DMS79 treated with DMSO at 0.1 percent for 48 hours (cell line): ENCODE measurements around the gene MAP2K3.
A peak's percentile ranks its signal among the peaks of the same experiment; 100 is the strongest.

Source experiments
- DNase-seq: peaks from one replicate; lab custom pipeline; 2025; lab: John Stamatoyannopoulos, UW

Gene MAP2K3

GRCh38 chr17:21284319-21285163, at the start of gene MAP2K3:
TSS of gene MAP2K3 (plus strand) at chr17:21284711. CDS start at chr17:21284921, 210 bp downstream.
- peak; percentile 82 for DNase-seq

- no peak for DNase-seq
Observed at GRCh38 chr17:21235921-21236320, 48.6 kb upstream of the MAP2K3 start.

GRCh38 chr17:21239680-21240368, 44.7 kb upstream of the MAP2K3 start:
- no peak for DNase-seq

GRCh38 chr17:21240369-21241055, 44.0 kb upstream of the MAP2K3 start:
- DNase-seq: no peak

- DNase-seq: no peak
Observed at GRCh38 chr17:21241564-21241963, 42.9 kb upstream of the MAP2K3 start.

GRCh38 chr17:21242026-21242697, 42.3 kb upstream of the MAP2K3 start:
- no peak for DNase-seq

- DNase-seq: no peak
Observed at GRCh38 chr17:21242780-21243515, 41.6 kb upstream of the MAP2K3 start.

GRCh38 chr17:21243516-21244303, 40.8 kb upstream of the MAP2K3 start:
- DNase-seq: no peak

- no peak for DNase-seq
Observed at GRCh38 chr17:21245639-21246084, 38.8 kb upstream of the MAP2K3 start.

GRCh38 chr17:21246698-21247097, 37.8 kb upstream of the MAP2K3 start:
- DNase-seq: no peak

- DNase-seq: no peak
Observed at GRCh38 chr17:21247552-21248258, 36.8 kb upstream of the MAP2K3 start.

- no peak for DNase-seq
Observed at GRCh38 chr17:21248500-21248899, 36.0 kb upstream of the MAP2K3 start.

GRCh38 chr17:21249086-21249795, 35.3 kb upstream of the MAP2K3 start:
- DNase-seq: no peak

- no peak for DNase-seq
Observed at GRCh38 chr17:21249920-21250703, 34.4 kb upstream of the MAP2K3 start.

GRCh38 chr17:21250854-21251253, 33.7 kb upstream of the MAP2K3 start:
- DNase-seq: no peak

GRCh38 chr17:21251337-21252010, 33.0 kb upstream of the MAP2K3 start:
- DNase-seq: no peak

GRCh38 chr17:21252289-21252795, 32.2 kb upstream of the MAP2K3 start:
- no peak for DNase-seq
